Cardiac muscle cell (in vitro differentiated cells and primary cell): ENCODE results near the gene TPO. TPM values are rescaled to one million over a fixed set of nuclear protein-coding genes. Genes with fewer than 3 reads are reported as not detected.

Source experiments
- DNase-seq, 2 donors: peaks; one replicate each; pipeline versions ENCODE4 v3.0.0 to v3.0.0-alpha.2; 2010 to 2017; ENCODE audit warnings: low read depth in 1 of 2, low spot score in 1 of 2
- H3K27ac ChIP-seq: fragments of 200-600 bp; sonication (generic); 2 replicates; pipeline ENCODE4 v1.5.1; 2016
- H3K27me3 ChIP-seq: fragments of 200-600 bp; sonication (generic); 2 replicates; pipeline ENCODE4 v1.6.0; 2016; ENCODE audit warnings: control low read depth
- H3K36me3 ChIP-seq: fragments of 200-600 bp; sonication (generic); 2 replicates; pipeline ENCODE4 v1.5.1; 2016; ENCODE audit warnings: control low read depth
- H3K4me1 ChIP-seq: fragments of 200-600 bp; sonication (generic); 2 replicates; pipeline ENCODE4 v1.8.1; 2017; ENCODE audit warnings: low read depth, mild to moderate bottlenecking, mixed run types
- H3K4me3 ChIP-seq: fragments of 200-600 bp; sonication (generic); 2 replicates; pipeline ENCODE4 v1.5.1; 2016; ENCODE audit warnings: mild to moderate bottlenecking
- H3K9me3 ChIP-seq: fragments of 200-600 bp; sonication (generic); 2 replicates; pipeline ENCODE4 v1.5.1; 2017; ENCODE audit warnings: low read depth, mild to moderate bottlenecking, control low read depth
- CTCF ChIP-seq: IDR thresholded peaks from 2 replicates; pipeline ENCODE4 v1.5.1; 2012; ENCODE audit warnings: low read depth, mild to moderate bottlenecking, low read length
- polyA plus RNA-seq: library from polyadenylated mRNA; unstranded; fragments of >200 nt; fragmentation: Nextera tagmentation; extraction: Ambion mirVana; gene quantifications from 2 replicates; pipeline ENCODE4 v1.2.1, GENCODE V29; 2016
- total RNA-seq: library from RNA; depleted of rRNA; stranded (reverse); fragments of >200 nt; gene quantifications from 2 replicates; pipeline ENCODE4 v1.2.3, GENCODE V29; 2016

TPO gene
- total and polyA plus RNA-seq, 2 experiments from 2014 or later = 0.46 to 0.71 TPM

- no peaks in the 10 kb centered on the region for H3K36me3 ChIP-seq
- peaks cover 3% of the 10 kb centered on the region for H3K27me3 ChIP-seq
- H3K4me3 ChIP-seq = no peak overlapping the region
- H3K27ac ChIP-seq = no peak overlapping the region
- no peak for TF ChIP-seq CTCF
- no peaks in the 10 kb centered on the region for H3K4me1 ChIP-seq
- DNase-seq = no peak
- no peaks in the 10 kb centered on the region for H3K9me3 ChIP-seq
Measured at GRCh38 chr2:1446301-1446700, 33.0 kb downstream of the TPO start.

- H3K36me3 ChIP-seq = no peaks in the 10 kb centered on the region
- no peak for DNase-seq
- no peak overlapping the region for H3K27ac ChIP-seq
- no peaks in the 10 kb centered on the region for H3K4me1 ChIP-seq
- no peak overlapping the region for H3K4me3 ChIP-seq
- no peak for TF ChIP-seq CTCF
- H3K9me3 ChIP-seq = no peaks in the 10 kb centered on the region
- H3K27me3 ChIP-seq = peaks cover 3% of the 10 kb centered on the region
Measured at GRCh38 chr2:1448009-1448408, 34.7 kb downstream of the TPO start.

GRCh38 chr2:1450915-1451314 is 37.7 kb downstream of the TPO start:
- Histone ChIP-seq H3K36me3 (no peaks in the 10 kb centered on the region), H3K27ac (no peak overlapping the region), H3K27me3 (peaks cover 3% of the 10 kb centered on the region), H3K4me1 (no peaks in the 10 kb centered on the region), H3K4me3 (no peak overlapping the region), H3K9me3 (no peaks in the 10 kb centered on the region)
- DNase-seq = no peak
- no peak for TF ChIP-seq CTCF

- Histone ChIP-seq H3K27me3 (peaks cover 3% of the 10 kb centered on the region), H3K4me3 (no peak overlapping the region), H3K27ac (no peak overlapping the region), H3K4me1 (no peaks in the 10 kb centered on the region), H3K9me3 (no peaks in the 10 kb centered on the region), H3K36me3 (no peaks in the 10 kb centered on the region)
- TF ChIP-seq CTCF = no peak
- DNase-seq = no peak
Measured at GRCh38 chr2:1451422-1451821, 38.2 kb downstream of the TPO start.

GRCh38 chr2:1453561-1453960 is 40.3 kb downstream of the TPO start:
- no peak for DNase-seq
- no peak for TF ChIP-seq CTCF
- H3K27ac ChIP-seq = no peak overlapping the region

GRCh38 chr2:1454346-1454745 is 41.1 kb downstream of the TPO start:
- no peak overlapping the region for H3K27ac ChIP-seq
- peaks cover 3% of the 10 kb centered on the region for H3K27me3 ChIP-seq
- no peak for TF ChIP-seq CTCF
- no peaks in the 10 kb centered on the region for H3K9me3 ChIP-seq
- no peaks in the 10 kb centered on the region for H3K4me1 ChIP-seq
- DNase-seq = no peak
- H3K4me3 ChIP-seq = no peak overlapping the region
- H3K36me3 ChIP-seq = no peaks in the 10 kb centered on the region

More at GRCh38 chr2:1453561-1453960, 40.3 kb downstream of the TPO start:
- Histone ChIP-seq H3K36me3 (no peaks in the 10 kb centered on the region), H3K4me1 (no peaks in the 10 kb centered on the region), H3K9me3 (no peaks in the 10 kb centered on the region), H3K27me3 (peaks cover 3% of the 10 kb centered on the region), H3K4me3 (no peak overlapping the region)
